Measurements from ENCODE around the gene BCL3.

The BCL3 gene

GRCh38 chr19:44700547-44700946, 48.0 kb upstream of the BCL3 start (continued):
- TF ChIP-seq, protein P1, sequence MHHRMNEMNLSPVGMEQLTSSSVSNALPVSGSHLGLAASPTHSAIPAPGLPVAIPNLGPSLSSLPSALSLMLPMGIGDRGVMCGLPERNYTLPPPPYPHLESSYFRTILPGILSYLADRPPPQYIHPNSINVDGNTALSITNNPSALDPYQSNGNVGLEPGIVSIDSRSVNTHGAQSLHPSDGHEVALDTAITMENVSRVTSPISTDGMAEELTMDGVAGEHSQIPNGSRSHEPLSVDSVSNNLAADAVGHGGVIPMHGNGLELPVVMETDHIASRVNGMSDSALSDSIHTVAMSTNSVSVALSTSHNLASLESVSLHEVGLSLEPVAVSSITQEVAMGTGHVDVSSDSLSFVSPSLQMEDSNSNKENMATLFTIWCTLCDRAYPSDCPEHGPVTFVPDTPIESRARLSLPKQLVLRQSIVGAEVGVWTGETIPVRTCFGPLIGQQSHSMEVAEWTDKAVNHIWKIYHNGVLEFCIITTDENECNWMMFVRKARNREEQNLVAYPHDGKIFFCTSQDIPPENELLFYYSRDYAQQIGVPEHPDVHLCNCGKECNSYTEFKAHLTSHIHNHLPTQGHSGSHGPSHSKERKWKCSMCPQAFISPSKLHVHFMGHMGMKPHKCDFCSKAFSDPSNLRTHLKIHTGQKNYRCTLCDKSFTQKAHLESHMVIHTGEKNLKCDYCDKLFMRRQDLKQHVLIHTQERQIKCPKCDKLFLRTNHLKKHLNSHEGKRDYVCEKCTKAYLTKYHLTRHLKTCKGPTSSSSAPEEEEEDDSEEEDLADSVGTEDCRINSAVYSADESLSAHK (tag by site-specific recombination; IDR thresholded peaks at IDR 0.05), result no peak
- TF ChIP-seq KLF17 (tag by site-specific recombination; IDR thresholded peaks at IDR 0.05), result no peak
- no peak for TF ChIP-seq ZNF10 (tag by site-specific recombination; IDR thresholded peaks at IDR 0.05)
- TF ChIP-seq ZNF624 (tag by site-specific recombination; IDR thresholded peaks at IDR 0.05), result no peak
- TF ChIP-seq ZNF302 (tag by site-specific recombination; IDR thresholded peaks at IDR 0.05; ENCODE audit: low read depth), result no peak
- TF ChIP-seq CTCF (tag by site-specific recombination; IDR thresholded peaks at IDR 0.05), result no peak
- no peak for TF ChIP-seq ZNF777 (tag by site-specific recombination; IDR thresholded peaks at IDR 0.05; ENCODE audit: borderline replicate concordance)
- TF ChIP-seq ZBTB49 (tag by site-specific recombination; IDR thresholded peaks at IDR 0.05; ENCODE audit: low read depth), result no peak
- no peak for TF ChIP-seq ZFP3 (tag by site-specific recombination; IDR thresholded peaks at IDR 0.05; ENCODE audit: low read depth)

- no peaks in the 10 kb centered on the region for H3K4me1 ChIP-seq (ENCODE audit: control insufficient read depth, insufficient read depth, low read length)
Measured at GRCh38 chr19:44701228-44701627, 47.3 kb upstream of the BCL3 start.

More at GRCh38 chr19:44701228-44701627, 47.3 kb upstream of the BCL3 start:
- Histone ChIP-seq H3K36me3 (ENCODE audit: control insufficient read depth in 2 of 2, insufficient read depth in 1 of 2, low read length in 2 of 2) (no peaks in the 10 kb centered on the region), H3K4me3 (ENCODE audit: low read depth, low read length) (no peak overlapping the region), H3K9me3 (ENCODE audit: control insufficient read depth, insufficient read depth, low read depth, low read length) (no peaks in the 10 kb centered on the region), H3K27ac (ENCODE audit: extremely low read depth, low read depth, low read length) (no peak overlapping the region)
- ChIA-PET CTCF (interaction anchor here (1.8 kb wide), 1 partner anchor 23 kb away, joined by 8 read pairs; no protein-coding TSS in a partner anchor), POLR2A (no interaction called here)
- TF ChIP-seq HOXA7 (CRISPR knock-in tag; IDR thresholded peaks at IDR 0.05; ENCODE audit: borderline replicate concordance) (no peak), ZNF585B (tag by site-specific recombination; IDR thresholded peaks at IDR 0.05) (no peak), ZNF473 (tag by site-specific recombination; IDR thresholded peaks at IDR 0.05) (no peak), ZNF2 (tag by site-specific recombination; IDR thresholded peaks at IDR 0.05) (no peak), CTCF (tag by site-specific recombination; IDR thresholded peaks at IDR 0.05) (no peak), ZNF544 (tag by site-specific recombination; IDR thresholded peaks at IDR 0.05) (no peak), SP7 (tag by site-specific recombination; IDR thresholded peaks at IDR 0.05) (no peak), KLF10 (tag by site-specific recombination; IDR thresholded peaks at IDR 0.05) (no peak), ZNF350 (tag by site-specific recombination; IDR thresholded peaks at IDR 0.05) (no peak), EGR2 (tag by site-specific recombination; IDR thresholded peaks at IDR 0.05; ENCODE audit: low read depth) (no peak), ZNF830 (tag by site-specific recombination; IDR thresholded peaks at IDR 0.05; ENCODE audit: low read depth) (no peak)
- TF ChIP-seq, protein P2, sequence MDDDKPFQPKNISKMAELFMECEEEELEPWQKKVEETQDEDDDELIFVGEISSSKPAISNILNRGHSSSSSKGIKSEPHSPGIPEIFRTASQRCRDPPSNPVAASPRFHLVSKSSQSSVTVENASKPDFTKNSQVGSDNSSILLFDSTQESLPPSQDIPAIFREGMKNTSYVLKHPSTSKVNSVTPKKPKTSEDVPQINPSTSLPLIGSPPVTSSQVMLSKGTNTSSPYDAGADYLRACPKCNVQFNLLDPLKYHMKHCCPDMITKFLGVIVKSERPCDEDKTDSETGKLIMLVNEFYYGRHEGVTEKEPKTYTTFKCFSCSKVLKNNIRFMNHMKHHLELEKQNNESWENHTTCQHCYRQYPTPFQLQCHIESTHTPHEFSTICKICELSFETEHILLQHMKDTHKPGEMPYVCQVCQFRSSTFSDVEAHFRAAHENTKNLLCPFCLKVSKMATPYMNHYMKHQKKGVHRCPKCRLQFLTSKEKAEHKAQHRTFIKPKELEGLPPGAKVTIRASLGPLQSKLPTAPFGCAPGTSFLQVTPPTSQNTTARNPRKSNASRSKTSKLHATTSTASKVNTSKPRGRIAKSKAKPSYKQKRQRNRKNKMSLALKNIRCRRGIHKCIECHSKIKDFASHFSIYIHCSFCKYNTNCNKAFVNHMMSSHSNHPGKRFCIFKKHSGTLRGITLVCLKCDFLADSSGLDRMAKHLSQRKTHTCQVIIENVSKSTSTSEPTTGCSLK (tag by site-specific recombination; IDR thresholded peaks at IDR 0.05), result no peak
- TF ChIP-seq, protein P3, sequence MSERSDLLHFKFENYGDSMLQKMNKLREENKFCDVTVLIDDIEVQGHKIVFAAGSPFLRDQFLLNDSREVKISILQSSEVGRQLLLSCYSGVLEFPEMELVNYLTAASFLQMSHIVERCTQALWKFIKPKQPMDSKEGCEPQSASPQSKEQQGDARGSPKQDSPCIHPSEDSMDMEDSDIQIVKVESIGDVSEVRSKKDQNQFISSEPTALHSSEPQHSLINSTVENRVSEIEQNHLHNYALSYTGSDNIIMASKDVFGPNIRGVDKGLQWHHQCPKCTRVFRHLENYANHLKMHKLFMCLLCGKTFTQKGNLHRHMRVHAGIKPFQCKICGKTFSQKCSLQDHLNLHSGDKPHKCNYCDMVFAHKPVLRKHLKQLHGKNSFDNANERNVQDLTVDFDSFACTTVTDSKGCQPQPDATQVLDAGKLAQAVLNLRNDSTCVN (tag by site-specific recombination; optimal IDR thresholded peaks at IDR 0.05), result no peak
